GM19351 (cell line): Measurements from ENCODE around the gene ERGIC1.
A peak's percentile ranks its signal among the peaks of the same experiment; 100 is the strongest.

Experiments
- ATAC-seq: cut with Tn5 transposase; IDR thresholded peaks from one replicate; pipeline ENCODE4 v1.9.1; 2021; ENCODE audit warnings: mild to moderate bottlenecking, moderate library complexity; ENCODE audit not compliant: unreplicated experiment

Gene ERGIC1

GRCh38 chr5:172898843-172899369, 64.9 kb downstream of the ERGIC1 start:
- no peak for ATAC-seq

- ATAC-seq = no peak
Measured at GRCh38 chr5:172899436-172899835, 65.4 kb downstream of the ERGIC1 start.

- ATAC-seq = no peak
Measured at GRCh38 chr5:172901012-172901780, 67.1 kb downstream of the ERGIC1 start.

DNA sequence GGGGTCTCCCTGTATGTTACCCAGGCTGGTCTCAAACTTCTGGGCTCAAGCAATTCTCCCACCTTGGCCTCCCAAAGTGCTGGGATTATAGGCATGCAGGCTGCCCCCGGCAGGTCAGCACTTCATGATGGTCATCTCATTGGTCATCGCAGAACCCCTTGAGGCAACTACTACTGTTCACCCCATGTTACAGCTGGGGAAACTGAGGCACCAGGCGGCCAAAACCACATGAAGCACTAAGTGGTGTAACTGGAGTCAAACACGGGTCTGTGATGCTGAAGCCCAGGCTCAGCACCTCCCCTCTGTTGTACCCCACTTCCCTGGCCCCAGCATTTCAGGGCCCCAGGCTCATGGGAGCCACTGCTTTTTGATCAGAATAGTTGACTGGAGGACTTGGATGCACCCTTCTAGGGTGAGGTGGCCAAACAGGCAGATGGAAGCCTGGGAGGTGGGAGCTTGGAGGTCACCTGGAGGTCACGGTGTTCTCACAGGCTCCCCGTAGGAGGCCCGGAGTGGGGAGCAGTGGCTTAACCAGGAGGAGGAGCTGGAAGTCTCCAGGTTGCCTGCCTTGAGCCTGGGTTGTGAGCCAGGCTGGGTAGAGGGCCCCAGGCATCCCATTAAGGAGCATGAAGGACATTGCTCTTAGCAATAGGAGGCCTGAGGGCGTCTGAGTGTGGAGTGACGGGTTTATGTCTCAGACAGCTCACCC, 67.9 kb downstream of the ERGIC1 start:
- no peak for ATAC-seq

GRCh38 chr5:172902497-172903472, 68.7 kb downstream of the ERGIC1 start:
- no peak for ATAC-seq

GRCh38 chr5:172903790-172904189, 69.7 kb downstream of the ERGIC1 start:
- no peak for ATAC-seq

DNA sequence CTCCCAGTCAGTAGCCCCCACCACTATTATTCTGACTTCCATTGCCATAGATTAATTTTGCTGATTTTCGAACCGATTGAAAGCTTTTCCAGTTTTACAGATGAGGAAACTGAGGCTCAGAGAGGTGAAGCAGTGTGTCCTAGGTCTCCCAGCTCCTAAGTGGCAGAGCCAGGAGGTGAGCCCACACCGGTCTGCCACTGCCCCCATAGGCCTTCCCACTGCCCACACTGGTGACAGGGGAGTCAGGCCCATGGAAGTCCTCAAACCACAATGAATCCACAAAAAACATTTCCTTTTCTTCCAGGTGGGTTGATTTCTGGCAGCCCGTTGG, 70.2 kb downstream of the ERGIC1 start:
- no peak for ATAC-seq

GRCh38 chr5:172904643-172905345, 70.7 kb downstream of the ERGIC1 start:
- ATAC-seq = no peak

GRCh38 chr5:172905346-172906140, 71.5 kb downstream of the ERGIC1 start:
- ATAC-seq = no peak

DNA sequence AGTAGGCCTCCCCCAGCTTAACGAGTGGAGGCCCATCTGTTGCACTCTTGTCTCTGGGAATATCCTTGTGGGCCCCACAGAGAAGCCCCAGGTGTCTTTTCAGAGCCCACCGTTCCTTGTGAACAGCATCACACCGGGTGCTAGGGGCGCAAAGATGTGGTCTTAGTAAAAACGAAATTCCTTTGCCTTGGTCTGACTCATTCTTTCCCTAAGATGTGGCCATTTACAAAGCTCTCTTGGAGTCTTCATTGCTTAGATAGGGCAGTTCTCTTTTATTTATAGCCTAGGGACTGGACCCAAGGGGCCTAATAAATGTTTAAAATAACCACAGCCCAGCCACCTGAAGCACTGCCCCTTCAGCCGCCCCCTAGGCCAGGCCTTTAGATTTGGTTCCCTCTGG, 72.4 kb downstream of the ERGIC1 start:
- ATAC-seq = peak; percentile 64

DNA sequence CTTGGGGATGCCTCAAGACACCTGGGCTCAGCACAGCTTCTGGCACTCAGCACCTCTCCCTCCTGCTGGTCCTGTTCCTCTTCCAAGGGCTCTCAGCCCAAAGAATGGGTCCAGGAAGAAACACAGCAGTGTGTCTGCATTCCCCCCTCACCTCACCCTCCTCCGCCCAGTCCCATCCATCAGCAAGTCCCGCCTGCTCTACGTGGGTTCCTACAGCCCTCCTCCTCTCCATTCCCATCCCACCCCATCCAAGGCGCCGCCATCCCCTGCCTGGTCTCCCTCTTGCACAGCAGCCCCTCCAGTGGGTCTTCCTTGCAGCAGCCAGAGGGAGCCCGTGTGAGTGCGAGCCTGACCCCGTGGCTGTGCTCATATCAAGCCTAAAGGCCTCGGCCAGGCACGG, 72.8 kb downstream of the ERGIC1 start:
- peak; percentile 21 for ATAC-seq

DNA sequence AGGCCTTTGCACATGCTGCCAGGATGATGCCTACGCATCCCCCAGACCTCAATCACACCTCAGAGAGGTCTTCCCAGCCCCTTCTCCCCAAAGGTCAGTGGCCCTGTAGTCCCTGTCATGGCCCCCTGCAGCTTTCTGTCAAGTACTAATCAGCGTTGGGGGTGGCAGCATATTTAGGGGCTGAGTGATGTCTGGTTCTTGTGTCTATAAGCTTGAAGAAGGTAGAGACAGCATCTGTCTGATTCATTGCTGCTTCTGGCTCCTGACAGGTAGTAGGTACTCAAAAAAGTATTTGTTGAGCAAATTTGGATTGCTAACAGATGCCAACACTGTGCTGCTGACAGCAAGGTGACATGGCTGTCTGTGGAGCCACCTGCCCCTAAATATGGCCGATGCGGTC, 73.6 kb downstream of the ERGIC1 start:
- no peak for ATAC-seq

DNA sequence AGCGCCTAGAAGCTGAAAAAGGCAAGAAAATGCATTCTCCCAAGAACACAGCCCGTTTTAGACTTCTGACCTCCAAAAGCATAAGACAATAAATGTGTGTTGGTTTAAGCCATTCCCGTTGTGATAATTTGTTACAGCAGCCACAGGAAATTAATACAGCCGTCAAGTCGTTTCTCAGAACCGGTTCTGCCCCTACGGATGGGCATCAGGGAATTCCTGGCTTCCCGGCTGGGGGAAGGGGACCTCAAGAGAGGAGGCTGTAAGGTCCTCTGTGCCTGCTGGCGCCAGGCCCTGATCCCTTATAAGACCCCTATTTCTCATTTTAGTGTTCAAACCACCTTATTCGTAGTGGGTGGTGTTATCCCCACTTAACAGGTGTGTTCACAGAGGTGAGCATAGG, 74.6 kb downstream of the ERGIC1 start:
- no peak for ATAC-seq

DNA sequence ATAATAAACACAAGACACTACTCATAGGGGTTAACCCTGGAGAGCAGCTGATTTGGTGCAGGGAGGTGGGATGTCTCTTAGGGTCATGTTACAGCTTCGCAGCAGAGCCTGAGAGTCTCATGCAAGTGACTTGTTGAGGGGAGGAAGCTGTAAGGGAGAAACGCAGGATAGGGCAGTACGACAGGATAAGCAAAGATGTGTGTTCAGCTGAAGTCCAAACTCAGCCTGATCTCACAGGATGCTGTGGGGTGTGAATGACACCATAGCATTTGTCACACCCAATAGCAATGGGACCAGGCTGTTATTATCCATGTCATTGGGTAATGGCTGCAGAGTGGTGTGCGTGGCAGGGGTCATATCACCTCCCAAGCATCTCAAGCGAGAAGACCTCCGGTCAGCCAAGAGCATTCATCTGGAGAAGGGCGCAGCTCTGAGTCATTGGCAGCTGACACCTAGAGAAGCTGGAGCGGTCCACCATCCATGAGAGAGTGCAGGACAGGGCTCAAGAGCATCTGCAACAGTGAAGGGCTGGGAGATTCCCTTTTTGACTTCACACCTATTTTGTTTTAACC, 76.0 kb downstream of the ERGIC1 start:
- no peak for ATAC-seq

GRCh38 chr5:172910828-172911627, 77.0 kb downstream of the ERGIC1 start:
- peak; percentile 38 for ATAC-seq

DNA sequence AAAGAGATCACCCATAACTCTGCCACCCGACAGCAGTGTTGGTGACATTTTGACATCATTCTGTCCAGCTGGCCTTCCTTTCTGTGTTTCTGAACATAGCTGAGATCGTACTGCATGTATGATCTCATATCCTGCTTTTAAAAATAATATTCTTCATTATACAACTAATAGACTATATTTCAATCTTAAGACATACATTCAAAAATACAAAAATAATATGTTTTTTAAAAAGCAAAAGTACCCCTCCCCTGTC, 77.5 kb downstream of the ERGIC1 start:
- no peak for ATAC-seq

DNA sequence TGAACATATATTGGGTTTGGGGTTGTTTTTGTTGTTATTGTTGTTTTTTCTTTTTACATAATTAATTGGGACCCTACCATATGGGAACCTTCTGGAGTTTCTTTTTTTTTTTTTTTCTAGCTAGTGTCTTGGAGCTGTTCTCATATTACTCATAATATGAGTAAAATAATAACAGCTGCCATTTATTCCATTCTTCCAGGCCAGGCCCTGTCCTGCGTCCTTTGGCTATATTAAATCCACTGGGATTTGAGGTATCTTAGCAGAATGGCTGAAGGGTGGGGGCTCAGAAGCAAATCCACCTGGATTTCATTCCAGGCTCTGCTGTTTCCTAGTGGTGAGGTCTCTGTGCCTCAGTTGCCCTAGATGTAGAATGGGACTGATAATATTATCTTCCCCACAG, 77.9 kb downstream of the ERGIC1 start:
- no peak for ATAC-seq

GRCh38 chr5:172913117-172913850, 79.2 kb downstream of the ERGIC1 start:
- ATAC-seq = no peak
